DMS79 (cell line): ENCODE data around the gene TESMIN.
A peak's percentile ranks its signal among the peaks of the same experiment; 100 is the strongest.

Experiments used
- DNase-seq: peaks from one replicate; lab custom pipeline; 2025; lab: John Stamatoyannopoulos, UW

The TESMIN gene

GRCh38 chr11:68761801-68762200 is 10.5 kb upstream of the TESMIN start:
- DNase-seq: no peak

- no peak for DNase-seq
Measured at GRCh38 chr11:68759991-68760390, 8.7 kb upstream of the TESMIN start.

GRCh38 chr11:68757711-68758110 is 6.4 kb upstream of the TESMIN start:
- no peak for DNase-seq

GRCh38 chr11:68756171-68756766 is 4.9 kb upstream of the TESMIN start:
- DNase-seq: no peak

- peak; percentile 21 for DNase-seq
Measured at GRCh38 chr11:68753300-68753699, 2.0 kb upstream of the TESMIN start.

DNA sequence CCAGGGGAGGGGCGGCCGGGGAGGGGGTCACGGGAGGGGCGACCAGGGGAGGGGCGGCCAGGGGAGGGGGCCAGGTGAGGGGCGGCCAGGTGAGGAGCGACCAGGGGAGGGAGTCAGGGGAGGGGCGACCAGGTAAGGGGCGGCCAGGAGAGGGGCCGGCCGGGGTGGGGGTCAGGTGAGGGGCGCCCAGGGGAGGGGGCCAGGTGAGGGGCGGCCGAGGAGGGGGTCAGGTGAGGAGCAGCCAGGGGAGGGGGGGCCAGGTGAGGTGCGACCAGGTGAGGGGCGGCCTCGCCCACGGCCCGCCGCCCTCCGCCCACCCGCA is 355 bp downstream of the TESMIN start:
- no peak for DNase-seq

- DNase-seq: no peak
Measured at GRCh38 chr11:68750195-68751003, 921 bp downstream of the TESMIN start.

DNA sequence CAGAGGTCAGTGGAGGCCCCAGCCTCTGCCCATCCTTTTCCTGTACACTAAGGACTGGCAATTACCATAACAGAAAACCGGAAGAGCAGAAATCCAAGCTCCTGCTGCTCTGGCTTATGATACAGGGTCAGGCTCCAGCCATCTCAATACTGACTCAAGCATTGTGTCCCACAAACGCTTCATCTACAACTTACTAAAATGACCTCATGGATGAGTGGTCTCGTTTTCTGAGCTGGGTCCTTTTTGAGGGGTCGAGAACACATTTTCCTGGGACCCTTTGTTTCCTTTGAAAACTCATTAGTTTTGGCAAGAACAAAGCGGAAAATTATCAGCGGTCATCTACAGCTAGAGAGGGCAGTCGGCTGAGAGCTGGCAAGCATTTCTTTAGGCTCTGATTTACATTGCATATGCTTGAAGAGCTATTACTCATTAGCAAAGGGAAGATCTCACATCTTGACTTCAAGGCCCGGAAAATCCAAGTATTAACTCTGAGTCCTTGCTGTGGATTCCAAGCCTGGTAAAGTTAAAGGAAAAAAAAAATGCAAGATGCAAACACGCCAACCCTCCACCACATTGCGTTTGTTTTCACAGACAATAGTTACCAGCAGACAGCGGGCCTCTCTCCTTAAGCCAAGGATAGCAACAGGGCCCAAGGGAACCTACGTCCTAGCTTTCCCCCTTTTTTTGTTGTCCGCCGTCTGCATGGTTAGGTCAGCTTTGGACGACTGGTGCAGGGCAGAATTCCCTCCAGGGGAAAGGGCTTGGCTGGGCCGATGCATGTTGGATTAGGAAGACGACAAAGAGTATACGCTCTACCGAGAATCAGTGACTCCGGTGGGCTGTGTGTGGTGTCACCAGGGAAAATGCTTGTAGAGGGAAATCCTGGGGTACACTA is 1.8 kb downstream of the TESMIN start:
- no peak for DNase-seq

DNA sequence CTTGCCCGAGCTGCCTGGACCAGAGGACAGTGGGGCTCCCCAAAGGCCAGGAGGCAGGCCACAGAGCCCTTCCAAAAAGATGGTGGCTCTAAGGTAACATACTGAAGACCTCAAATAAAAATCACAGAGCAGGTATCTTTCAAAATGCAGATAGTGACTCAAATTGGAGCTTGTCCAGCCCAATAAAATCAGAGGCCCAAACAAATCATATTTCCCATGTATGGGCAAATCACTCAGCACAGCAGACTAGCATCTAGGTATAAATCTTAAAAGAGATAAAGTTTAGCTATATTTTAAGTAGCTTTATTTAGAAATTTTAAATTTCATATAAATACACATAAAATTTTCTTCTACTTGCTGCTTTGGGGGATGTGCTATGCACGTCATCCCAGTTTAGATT is 3.3 kb downstream of the TESMIN start:
- DNase-seq: no peak

- peak; percentile 93 for DNase-seq
Measured at GRCh38 chr11:68743539-68743938, 7.8 kb downstream of the TESMIN start.

- DNase-seq: no peak
Measured at GRCh38 chr11:68741463-68741862, 9.9 kb downstream of the TESMIN start.

- no peak for DNase-seq
Measured at GRCh38 chr11:68735646-68736045, 15.7 kb downstream of the TESMIN start.

DNA sequence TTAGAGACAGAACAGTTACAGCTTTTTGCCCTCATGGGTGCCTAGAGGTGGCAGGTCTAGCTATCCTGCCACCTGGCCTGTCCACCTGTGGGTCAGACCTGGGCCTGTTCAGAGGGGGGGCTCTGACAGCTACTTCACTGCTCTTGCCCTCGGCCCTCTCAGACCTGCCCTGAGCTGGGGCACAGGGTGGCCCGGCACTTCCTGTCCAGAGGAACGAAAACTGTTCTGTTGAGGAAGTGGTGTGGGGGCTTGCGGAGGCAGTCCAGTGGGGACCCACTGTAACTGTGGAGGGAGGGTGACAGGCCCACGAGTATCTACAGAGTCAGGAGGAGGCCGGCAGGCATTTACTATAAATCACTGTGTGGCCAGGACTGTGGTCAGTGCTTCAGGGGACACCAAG is 16.2 kb downstream of the TESMIN start:
- DNase-seq: no peak

DNA sequence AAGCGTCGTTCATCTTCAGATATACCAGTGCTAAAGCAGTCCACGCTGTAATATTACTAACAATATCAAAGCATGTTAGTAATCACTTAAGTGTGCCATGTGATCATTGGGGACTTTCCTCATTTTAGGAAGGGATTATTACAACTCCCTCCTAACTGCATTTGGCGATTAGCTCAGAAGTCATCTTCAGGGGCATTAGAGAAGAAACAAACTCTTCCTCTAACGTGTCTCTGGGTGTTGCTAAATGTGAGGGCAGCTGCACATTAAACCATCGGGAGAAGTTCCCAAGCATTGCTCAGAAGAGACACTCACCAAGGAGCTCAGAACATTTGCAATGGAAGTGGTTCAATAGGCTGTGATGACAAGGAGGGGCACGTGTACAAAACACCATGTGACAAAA is 17.2 kb downstream of the TESMIN start:
- DNase-seq: no peak

- DNase-seq: no peak
Measured at GRCh38 chr11:68727783-68728182, 23.5 kb downstream of the TESMIN start.

DNA sequence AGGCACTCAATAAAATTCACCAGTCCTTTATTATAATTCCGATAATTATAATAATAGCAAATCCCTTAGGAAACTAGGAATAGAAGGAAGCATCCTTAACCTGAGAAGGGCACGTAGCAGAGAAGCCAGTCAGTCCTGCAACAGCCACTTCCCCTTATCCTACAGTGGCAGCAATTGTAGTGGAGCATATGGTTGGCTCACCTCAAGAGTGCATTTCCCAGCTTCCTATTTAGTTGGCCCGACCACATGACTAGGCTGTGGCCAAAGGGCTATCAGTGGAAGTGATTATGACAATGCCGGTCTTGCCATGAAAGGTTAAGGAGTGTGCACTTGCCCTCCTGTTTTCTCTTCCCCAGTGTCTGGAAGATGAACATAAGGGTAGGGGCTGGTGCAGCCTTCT is 27.0 kb downstream of the TESMIN start:
- DNase-seq: no peak

DNA sequence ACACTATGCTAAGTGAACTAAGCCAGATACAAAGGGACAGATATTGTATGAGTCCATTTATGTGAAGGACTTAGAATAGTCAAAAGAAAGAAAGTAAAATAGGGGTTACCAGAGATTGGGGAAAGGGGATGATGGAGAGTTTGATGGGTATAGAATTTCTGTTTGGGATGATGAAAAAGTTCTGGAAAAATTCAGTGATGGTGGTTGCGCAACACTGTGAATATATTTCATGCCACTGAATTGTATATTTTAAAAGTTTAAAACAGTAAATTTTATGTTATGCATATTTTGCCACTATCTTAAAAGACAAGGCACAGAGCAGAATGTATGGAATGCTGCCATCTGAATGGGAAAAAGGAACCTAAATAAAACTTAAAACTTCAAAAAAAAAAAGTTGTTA is 29.2 kb downstream of the TESMIN start:
- DNase-seq: no peak

DNA sequence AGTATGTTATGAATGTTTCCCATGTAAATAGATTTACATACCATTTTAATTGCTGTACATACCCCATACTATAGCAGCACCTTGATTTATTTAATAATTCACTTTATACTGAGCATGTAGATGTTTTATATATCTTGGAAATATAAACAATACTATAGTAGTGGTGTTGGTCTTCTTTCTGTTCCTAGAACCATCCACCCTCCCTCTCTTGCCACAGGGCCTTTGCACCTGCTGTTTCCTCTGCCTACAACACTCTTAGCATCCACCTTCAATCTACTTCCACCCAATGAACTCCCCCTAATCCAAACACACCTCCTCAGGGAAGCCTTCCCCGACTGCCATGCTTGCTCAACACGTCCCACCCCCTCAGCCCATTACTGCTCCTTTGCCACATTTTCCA is 30.2 kb downstream of the TESMIN start:
- no peak for DNase-seq

DNA sequence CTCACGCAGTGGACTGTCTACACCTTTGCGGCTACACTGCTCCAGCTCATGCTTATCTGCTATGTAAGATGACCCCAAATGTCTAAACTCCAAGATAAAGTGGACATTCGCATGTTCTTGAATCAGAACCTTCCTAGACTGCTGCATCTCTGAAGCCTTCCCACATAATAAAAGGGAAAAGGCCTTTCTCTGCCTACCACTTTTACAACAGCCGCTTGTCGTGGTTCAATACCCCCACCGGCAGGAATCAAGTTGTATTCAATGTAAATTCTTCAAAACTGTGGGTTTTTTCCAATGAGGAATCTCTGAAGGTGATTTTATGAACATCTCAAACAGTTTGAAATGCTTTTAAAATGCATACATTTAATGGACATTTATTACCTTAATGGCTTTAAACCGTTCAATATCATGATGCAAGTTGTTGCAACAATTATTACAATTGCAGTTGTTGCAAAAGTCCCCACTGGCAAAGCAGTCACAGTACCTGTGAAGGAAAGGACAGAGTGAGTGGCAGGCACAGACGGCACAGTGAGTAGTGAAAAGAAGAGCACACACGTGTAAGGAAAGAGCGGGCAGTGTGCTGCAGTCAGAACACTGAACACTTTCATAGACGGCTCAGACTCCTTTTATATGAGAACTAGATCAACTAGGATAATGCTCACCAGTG is 35.7 kb downstream of the TESMIN start:
- no peak for DNase-seq

GRCh38 chr11:68714060-68714856 is 37.1 kb downstream of the TESMIN start:
- no peak for DNase-seq

GRCh38 chr11:68711114-68711513 is 40.2 kb downstream of the TESMIN start:
- no peak for DNase-seq

GRCh38 chr11:68710409-68710808 is 40.9 kb downstream of the TESMIN start:
- DNase-seq: no peak
